Measurements from ENCODE around the gene DPY19L1.

- TF ChIP-seq POLR2AphosphoS5 (IDR thresholded peaks at IDR 0.05) (no peak), TAF1 (IDR thresholded peaks at IDR 0.05; ENCODE audit: low read depth) (no peak), EZH2 (IDR thresholded peaks at IDR 0.05; ENCODE audit: borderline replicate concordance, insufficient read depth, low read length, poor library complexity, severe bottlenecking) (no peak), EP300 (conservative IDR thresholded peaks at IDR 0.05; ENCODE audit: poor library complexity, severe bottlenecking) (no peak), RAD21 (conservative IDR thresholded peaks at IDR 0.05) (no peak)
- TF ChIP-seq, protein P1, sequence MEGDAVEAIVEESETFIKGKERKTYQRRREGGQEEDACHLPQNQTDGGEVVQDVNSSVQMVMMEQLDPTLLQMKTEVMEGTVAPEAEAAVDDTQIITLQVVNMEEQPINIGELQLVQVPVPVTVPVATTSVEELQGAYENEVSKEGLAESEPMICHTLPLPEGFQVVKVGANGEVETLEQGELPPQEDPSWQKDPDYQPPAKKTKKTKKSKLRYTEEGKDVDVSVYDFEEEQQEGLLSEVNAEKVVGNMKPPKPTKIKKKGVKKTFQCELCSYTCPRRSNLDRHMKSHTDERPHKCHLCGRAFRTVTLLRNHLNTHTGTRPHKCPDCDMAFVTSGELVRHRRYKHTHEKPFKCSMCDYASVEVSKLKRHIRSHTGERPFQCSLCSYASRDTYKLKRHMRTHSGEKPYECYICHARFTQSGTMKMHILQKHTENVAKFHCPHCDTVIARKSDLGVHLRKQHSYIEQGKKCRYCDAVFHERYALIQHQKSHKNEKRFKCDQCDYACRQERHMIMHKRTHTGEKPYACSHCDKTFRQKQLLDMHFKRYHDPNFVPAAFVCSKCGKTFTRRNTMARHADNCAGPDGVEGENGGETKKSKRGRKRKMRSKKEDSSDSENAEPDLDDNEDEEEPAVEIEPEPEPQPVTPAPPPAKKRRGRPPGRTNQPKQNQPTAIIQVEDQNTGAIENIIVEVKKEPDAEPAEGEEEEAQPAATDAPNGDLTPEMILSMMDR (IDR thresholded peaks at IDR 0.05; ENCODE audit: poor library complexity, severe bottlenecking), result no peak
- TF ChIP-seq, protein P2, sequence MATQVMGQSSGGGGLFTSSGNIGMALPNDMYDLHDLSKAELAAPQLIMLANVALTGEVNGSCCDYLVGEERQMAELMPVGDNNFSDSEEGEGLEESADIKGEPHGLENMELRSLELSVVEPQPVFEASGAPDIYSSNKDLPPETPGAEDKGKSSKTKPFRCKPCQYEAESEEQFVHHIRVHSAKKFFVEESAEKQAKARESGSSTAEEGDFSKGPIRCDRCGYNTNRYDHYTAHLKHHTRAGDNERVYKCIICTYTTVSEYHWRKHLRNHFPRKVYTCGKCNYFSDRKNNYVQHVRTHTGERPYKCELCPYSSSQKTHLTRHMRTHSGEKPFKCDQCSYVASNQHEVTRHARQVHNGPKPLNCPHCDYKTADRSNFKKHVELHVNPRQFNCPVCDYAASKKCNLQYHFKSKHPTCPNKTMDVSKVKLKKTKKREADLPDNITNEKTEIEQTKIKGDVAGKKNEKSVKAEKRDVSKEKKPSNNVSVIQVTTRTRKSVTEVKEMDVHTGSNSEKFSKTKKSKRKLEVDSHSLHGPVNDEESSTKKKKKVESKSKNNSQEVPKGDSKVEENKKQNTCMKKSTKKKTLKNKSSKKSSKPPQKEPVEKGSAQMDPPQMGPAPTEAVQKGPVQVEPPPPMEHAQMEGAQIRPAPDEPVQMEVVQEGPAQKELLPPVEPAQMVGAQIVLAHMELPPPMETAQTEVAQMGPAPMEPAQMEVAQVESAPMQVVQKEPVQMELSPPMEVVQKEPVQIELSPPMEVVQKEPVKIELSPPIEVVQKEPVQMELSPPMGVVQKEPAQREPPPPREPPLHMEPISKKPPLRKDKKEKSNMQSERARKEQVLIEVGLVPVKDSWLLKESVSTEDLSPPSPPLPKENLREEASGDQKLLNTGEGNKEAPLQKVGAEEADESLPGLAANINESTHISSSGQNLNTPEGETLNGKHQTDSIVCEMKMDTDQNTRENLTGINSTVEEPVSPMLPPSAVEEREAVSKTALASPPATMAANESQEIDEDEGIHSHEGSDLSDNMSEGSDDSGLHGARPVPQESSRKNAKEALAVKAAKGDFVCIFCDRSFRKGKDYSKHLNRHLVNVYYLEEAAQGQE (IDR thresholded peaks at IDR 0.05; ENCODE audit: borderline replicate concordance), result no peak
Measured at GRCh38 chr7:34902182-34902581, 135.1 kb downstream of the DPY19L1 start.

Data from neural cell (in vitro differentiated cells).